GM12878 (cell line): ENCODE data around the gene LRRC56. TPM values are rescaled to one million over a fixed set of nuclear protein-coding genes. Genes with fewer than 3 reads are reported as not detected.

Experiments used
- BRCA1 ChIP-seq: IDR thresholded peaks from 2 replicates; pipeline ENCODE4 v1.6.1; 2011; ENCODE audit warnings: low read depth, low read length, improper control_type of control experiment
- DPF2 ChIP-seq: fragments of 450-650 bp; IDR thresholded peaks from 2 replicates; pipeline ENCODE4 v1.6.1; 2017; ENCODE audit warnings: mild to moderate bottlenecking
- FOXK2 ChIP-seq: fragments of 450-650 bp; IDR thresholded peaks from 2 replicates; pipeline ENCODE4 v1.6.1; 2017; ENCODE audit warnings: mild to moderate bottlenecking, moderate library complexity
- NFYB ChIP-seq: IDR thresholded peaks from 2 replicates; pipeline ENCODE4 v1.6.1; 2011; ENCODE audit warnings: low read depth, mild to moderate bottlenecking, low read length, improper control_type of control experiment, moderate library complexity; ENCODE audit not compliant: insufficient read depth
- NR2C1 ChIP-seq: fragments of 450-650 bp; IDR thresholded peaks from 2 replicates; pipeline ENCODE4 v1.6.1; 2017; ENCODE audit warnings: antibody characterized with exemption, mild to moderate bottlenecking, moderate library complexity
- NR2F1 ChIP-seq: fragments of 450-650 bp; conservative IDR thresholded peaks from 2 replicates; pipeline ENCODE4 v1.6.1; 2017; ENCODE audit warnings: mild to moderate bottlenecking
- PAX8 ChIP-seq: fragments of 450-650 bp; IDR thresholded peaks from 2 replicates; pipeline ENCODE4 v1.6.1; 2017; ENCODE audit warnings: mild to moderate bottlenecking, moderate library complexity
- POLR2AphosphoS2 ChIP-seq: IDR thresholded peaks from 2 replicates; pipeline ENCODE4 v1.6.1; 2011; ENCODE audit warnings: low read depth, mild to moderate bottlenecking, low read length, improper control_type of control experiment, moderate library complexity
- POLR2AphosphoS5 ChIP-seq: IDR thresholded peaks from 2 replicates; pipeline ENCODE4 v1.6.1; 2011; ENCODE audit warnings: mild to moderate bottlenecking, low read length, inconsistent platforms
- RELB ChIP-seq: fragments of 450-650 bp; IDR thresholded peaks from 2 replicates; pipeline ENCODE4 v1.6.1; 2017; ENCODE audit warnings: low read depth, mild to moderate bottlenecking, moderate library complexity
- RUNX3 ChIP-seq: IDR thresholded peaks from 2 replicates; pipeline ENCODE4 v1.6.1; 2012; ENCODE audit warnings: low read length, inconsistent platforms
- YY1 ChIP-seq: IDR thresholded peaks from 2 replicates; pipeline ENCODE4 v1.6.1; 2011; ENCODE audit warnings: low read depth, mild to moderate bottlenecking, low read length
- ZBTB4 ChIP-seq: fragments of 450-650 bp; formaldehyde crosslinking; IDR thresholded peaks from 2 replicates; pipeline ENCODE4 v1.4.0; 2022; ENCODE audit warnings: mild to moderate bottlenecking, moderate library complexity
- polyA plus RNA-seq, 11 experiments: library from polyadenylated mRNA; depleted of rRNA in 4 of 11; unstranded in 6 of 11; stranded (reverse) in 5 of 11; fragments of >200 nt; fragmentation: Nextera tagmentation in 4 of 11; fragmentation: Illumina TruSeq in 1 of 11; extraction: Ambion mirVana in 4 of 11; extraction: Trizol in 1 of 11; gene quantifications; 1 replicate in 1 of 11; 2 replicates in 10 of 11; pipeline versions ENCODE4 v1.2.1 to v1.2.3, GENCODE V29; 2011 to 2016; ENCODE audit warnings: inconsistent platforms in 2 of 11, missing spikeins in 2 of 11, low read depth in 1 of 11
- total RNA-seq, 4 experiments: library from RNA; depleted of rRNA in 3 of 4; stranded (reverse); fragments of >200 nt in 3 of 4; fragmentation: Illumina TruSeq in 1 of 4; extraction: Trizol in 1 of 4; gene quantifications; 2 replicates each; pipeline versions ENCODE4 v1.2.1 to v1.2.3, GENCODE V29; 2013 to 2021
- TF ChIP-seq, protein P1 (sequence below): fragments of 150-350 bp; IDR thresholded peaks from 2 replicates; pipeline ENCODE4 v1.6.1; 2014; ENCODE audit warnings: mild to moderate bottlenecking, low read depth, low read length
- TF ChIP-seq, protein P2 (sequence below): IDR thresholded peaks from 2 replicates; pipeline ENCODE4 v1.6.1; 2012; ENCODE audit warnings: mild to moderate bottlenecking, low read depth, low read length
- TF ChIP-seq, protein P3 (sequence below): fragments of 150-350 bp; IDR thresholded peaks from 2 replicates; pipeline ENCODE4 v1.6.1; 2016; ENCODE audit warnings: low read depth, low read length

Gene LRRC56
- total and polyA plus RNA-seq, 10 of the 15 experiments (the other 5 are each of a cell fraction or from before 2014, with no cell fraction given) = 0.02 to 1.9 (median 0.75) TPM; not detected in 1

GRCh38 chr11:561148-562003 lies 24.0 kb downstream of the LRRC56 start (continued):
- no peak for TF ChIP-seq ZBTB4 (CRISPR knock-in tag)
- TF ChIP-seq, protein P1, sequence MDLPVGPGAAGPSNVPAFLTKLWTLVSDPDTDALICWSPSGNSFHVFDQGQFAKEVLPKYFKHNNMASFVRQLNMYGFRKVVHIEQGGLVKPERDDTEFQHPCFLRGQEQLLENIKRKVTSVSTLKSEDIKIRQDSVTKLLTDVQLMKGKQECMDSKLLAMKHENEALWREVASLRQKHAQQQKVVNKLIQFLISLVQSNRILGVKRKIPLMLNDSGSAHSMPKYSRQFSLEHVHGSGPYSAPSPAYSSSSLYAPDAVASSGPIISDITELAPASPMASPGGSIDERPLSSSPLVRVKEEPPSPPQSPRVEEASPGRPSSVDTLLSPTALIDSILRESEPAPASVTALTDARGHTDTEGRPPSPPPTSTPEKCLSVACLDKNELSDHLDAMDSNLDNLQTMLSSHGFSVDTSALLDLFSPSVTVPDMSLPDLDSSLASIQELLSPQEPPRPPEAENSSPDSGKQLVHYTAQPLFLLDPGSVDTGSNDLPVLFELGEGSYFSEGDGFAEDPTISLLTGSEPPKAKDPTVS = no peak
- TF ChIP-seq POLR2AphosphoS2 = 0 out of 2 replicates have a peak, but pooled peaks have one; percentile 34
- TF ChIP-seq FOXK2 = no peak
- TF ChIP-seq, protein P2, sequence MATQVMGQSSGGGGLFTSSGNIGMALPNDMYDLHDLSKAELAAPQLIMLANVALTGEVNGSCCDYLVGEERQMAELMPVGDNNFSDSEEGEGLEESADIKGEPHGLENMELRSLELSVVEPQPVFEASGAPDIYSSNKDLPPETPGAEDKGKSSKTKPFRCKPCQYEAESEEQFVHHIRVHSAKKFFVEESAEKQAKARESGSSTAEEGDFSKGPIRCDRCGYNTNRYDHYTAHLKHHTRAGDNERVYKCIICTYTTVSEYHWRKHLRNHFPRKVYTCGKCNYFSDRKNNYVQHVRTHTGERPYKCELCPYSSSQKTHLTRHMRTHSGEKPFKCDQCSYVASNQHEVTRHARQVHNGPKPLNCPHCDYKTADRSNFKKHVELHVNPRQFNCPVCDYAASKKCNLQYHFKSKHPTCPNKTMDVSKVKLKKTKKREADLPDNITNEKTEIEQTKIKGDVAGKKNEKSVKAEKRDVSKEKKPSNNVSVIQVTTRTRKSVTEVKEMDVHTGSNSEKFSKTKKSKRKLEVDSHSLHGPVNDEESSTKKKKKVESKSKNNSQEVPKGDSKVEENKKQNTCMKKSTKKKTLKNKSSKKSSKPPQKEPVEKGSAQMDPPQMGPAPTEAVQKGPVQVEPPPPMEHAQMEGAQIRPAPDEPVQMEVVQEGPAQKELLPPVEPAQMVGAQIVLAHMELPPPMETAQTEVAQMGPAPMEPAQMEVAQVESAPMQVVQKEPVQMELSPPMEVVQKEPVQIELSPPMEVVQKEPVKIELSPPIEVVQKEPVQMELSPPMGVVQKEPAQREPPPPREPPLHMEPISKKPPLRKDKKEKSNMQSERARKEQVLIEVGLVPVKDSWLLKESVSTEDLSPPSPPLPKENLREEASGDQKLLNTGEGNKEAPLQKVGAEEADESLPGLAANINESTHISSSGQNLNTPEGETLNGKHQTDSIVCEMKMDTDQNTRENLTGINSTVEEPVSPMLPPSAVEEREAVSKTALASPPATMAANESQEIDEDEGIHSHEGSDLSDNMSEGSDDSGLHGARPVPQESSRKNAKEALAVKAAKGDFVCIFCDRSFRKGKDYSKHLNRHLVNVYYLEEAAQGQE = no peak
- TF ChIP-seq NR2F1 = peak; percentile 81
- no peak for TF ChIP-seq NFYB
- TF ChIP-seq RUNX3 = no peak
- peak; percentile 33 for TF ChIP-seq DPF2
- TF ChIP-seq RELB = no peak
- no peak for TF ChIP-seq YY1
- TF ChIP-seq PAX8 = no peak
- no peak for TF ChIP-seq BRCA1
- no peak for TF ChIP-seq POLR2AphosphoS5
- no peak for TF ChIP-seq NR2C1
- TF ChIP-seq, protein P3, sequence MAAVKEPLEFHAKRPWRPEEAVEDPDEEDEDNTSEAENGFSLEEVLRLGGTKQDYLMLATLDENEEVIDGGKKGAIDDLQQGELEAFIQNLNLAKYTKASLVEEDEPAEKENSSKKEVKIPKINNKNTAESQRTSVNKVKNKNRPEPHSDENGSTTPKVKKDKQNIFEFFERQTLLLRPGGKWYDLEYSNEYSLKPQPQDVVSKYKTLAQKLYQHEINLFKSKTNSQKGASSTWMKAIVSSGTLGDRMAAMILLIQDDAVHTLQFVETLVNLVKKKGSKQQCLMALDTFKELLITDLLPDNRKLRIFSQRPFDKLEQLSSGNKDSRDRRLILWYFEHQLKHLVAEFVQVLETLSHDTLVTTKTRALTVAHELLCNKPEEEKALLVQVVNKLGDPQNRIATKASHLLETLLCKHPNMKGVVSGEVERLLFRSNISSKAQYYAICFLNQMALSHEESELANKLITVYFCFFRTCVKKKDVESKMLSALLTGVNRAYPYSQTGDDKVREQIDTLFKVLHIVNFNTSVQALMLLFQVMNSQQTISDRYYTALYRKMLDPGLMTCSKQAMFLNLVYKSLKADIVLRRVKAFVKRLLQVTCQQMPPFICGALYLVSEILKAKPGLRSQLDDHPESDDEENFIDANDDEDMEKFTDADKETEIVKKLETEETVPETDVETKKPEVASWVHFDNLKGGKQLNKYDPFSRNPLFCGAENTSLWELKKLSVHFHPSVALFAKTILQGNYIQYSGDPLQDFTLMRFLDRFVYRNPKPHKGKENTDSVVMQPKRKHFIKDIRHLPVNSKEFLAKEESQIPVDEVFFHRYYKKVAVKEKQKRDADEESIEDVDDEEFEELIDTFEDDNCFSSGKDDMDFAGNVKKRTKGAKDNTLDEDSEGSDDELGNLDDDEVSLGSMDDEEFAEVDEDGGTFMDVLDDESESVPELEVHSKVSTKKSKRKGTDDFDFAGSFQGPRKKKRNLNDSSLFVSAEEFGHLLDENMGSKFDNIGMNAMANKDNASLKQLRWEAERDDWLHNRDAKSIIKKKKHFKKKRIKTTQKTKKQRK = no peak
